HG02678 (cell line): ENCODE measurements around the gene VN1R5.

ENCODE experiments used
- ATAC-seq: cut with Tn5 transposase; IDR thresholded peaks from one replicate; pipeline ENCODE4 v1.9.1; 2021; ENCODE audit warnings: mild to moderate bottlenecking, moderate library complexity; ENCODE audit not compliant: unreplicated experiment

Gene VN1R5

GRCh38 chr1:247299723-247300381 lies 44.0 kb downstream of the VN1R5 start:
- no peak for ATAC-seq

- no peak for ATAC-seq
These were observed 44.8 kb downstream of the VN1R5 start for GRCh38 chr1:247300491-247301175.

DNA sequence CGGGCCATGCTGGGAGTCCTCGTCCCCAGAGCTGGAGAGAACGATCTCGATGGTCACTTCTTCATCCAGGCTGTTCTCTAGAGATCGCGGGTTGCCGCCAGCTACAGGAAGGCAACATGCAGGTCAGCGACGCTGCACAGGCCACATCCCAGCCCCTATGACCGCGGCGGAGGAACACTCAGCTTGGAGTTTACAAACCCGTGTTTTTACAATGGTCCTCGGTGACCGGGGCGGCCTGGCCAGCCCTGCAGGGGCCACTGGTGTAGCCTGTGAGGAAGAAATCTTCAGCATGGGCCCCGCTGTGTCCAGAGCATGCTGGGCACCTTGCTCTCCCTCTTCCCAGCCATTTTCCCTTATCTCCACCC lies 45.3 kb downstream of the VN1R5 start:
- no peak for ATAC-seq

- ATAC-seq: no peak
These were observed 47.3 kb downstream of the VN1R5 start for GRCh38 chr1:247303216-247303615.

DNA sequence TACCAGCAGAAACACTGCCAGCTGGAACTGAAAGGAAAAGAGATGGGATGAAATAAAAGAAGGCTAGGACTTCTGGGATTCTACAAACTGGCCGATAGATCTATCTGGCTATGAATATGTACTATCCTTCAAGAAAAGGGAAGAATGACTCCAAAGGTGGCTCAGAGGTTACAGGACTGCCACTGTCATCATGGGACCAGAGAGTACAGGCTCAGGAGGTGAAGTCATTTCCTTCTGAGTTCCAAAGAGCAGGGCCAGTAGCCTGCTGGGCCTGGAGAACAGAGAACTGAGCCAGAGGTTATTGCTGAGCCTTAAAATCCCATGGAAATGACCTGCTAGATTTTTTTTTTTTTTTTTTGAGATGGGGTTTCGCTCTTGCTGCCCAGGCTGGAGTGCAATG lies 48.2 kb downstream of the VN1R5 start:
- ATAC-seq: no peak
